Activated CD4-positive, CD25-positive, alpha-beta regulatory T cell treated with anti-CD3 and anti-CD28 coated beads, Interleukin-2, amount 50 U/mL, for 72 hours (primary cell): ENCODE results near the gene BABAM1.
"Not testable (repeated sequence)": the region's sequence is repeated elsewhere in the genome, so short reads cannot be mapped to it uniquely, and the experiment has no call there.

Experiments used
- DNase-seq: peaks from one replicate; pipeline ENCODE4 v3.0.0; 2021

The BABAM1 gene

GRCh38 chr19:17275441-17276175, 8.4 kb downstream of the BABAM1 start:
- no peak for DNase-seq

GRCh38 chr19:17279436-17279835, 12.2 kb downstream of the BABAM1 start:
- no peak for DNase-seq

- DNase-seq = no peak
These were observed 14.4 kb downstream of the BABAM1 start, which contains the start of gene ANKLE1 for GRCh38 chr19:17281391-17282304. TSS of gene ANKLE1 (plus strand) at chr19:17281901. CDS start at chr19:17281921, 20 bp downstream.

- peak; percentile 85 for DNase-seq
These were observed 15.4 kb downstream of the BABAM1 start for GRCh38 chr19:17282488-17283125.

GRCh38 chr19:17283504-17283996, 16.3 kb downstream of the BABAM1 start:
- DNase-seq = no peak

- no peak for DNase-seq
These were observed 18.3 kb downstream of the BABAM1 start for GRCh38 chr19:17285415-17286135.

- DNase-seq = no peak
These were observed 19.0 kb downstream of the BABAM1 start for GRCh38 chr19:17286263-17286662.

- DNase-seq = no peak
These were observed 19.5 kb downstream of the BABAM1 start for GRCh38 chr19:17286752-17287151.

GRCh38 chr19:17289489-17289888, 22.2 kb downstream of the BABAM1 start:
- no peak for DNase-seq

GRCh38 chr19:17292301-17293074, 25.2 kb downstream of the BABAM1 start:
- peak; percentile 80 for DNase-seq

- DNase-seq = no peak
These were observed 26.4 kb downstream of the BABAM1 start for GRCh38 chr19:17293605-17294004.

GRCh38 chr19:17294051-17294891, 27.0 kb downstream of the BABAM1 start:
- DNase-seq = peak; percentile 71

GRCh38 chr19:17295551-17295950, 28.3 kb downstream of the BABAM1 start:
- DNase-seq = not testable (repeated sequence)

- no peak for DNase-seq
These were observed 29.0 kb downstream of the BABAM1 start for GRCh38 chr19:17296273-17296672.

- DNase-seq = no peak
These were observed 29.7 kb downstream of the BABAM1 start for GRCh38 chr19:17296976-17297375.

- no peak for DNase-seq
These were observed 33.9 kb downstream of the BABAM1 start for GRCh38 chr19:17300992-17301619.

GRCh38 chr19:17302391-17303166, 35.3 kb downstream of the BABAM1 start:
- DNase-seq = no peak

- peak; percentile 97 for DNase-seq
These were observed 36.1 kb downstream of the BABAM1 start, which contains the start of gene ABHD8 for GRCh38 chr19:17303167-17303939. TSS of gene ABHD8 (minus strand) at chr19:17303425. CDS start at chr19:17301616, 1,809 bp downstream.

- DNase-seq = no peak
These were observed 36.7 kb downstream of the BABAM1 start for GRCh38 chr19:17303940-17304267.
